ENCODE results near the gene ADGRG7.

DNA sequence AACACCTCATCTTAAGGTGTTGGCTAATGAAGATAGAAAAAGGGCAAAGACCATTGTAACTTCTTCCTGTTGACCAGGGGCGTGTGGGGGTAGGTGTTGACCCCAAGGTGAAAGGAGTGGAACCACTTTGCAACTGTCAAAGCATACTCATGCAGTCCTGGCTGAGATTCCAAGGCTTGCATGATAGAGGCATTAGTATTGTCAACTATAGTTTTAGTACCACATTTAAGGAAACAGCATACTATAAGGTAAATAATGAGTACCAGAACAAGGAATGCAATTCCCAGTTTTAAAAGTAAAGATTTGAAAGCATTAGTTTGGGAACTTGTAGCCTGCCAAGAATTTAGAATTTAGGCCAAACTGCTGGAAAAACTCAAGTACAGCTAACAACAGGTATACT, 27.8 kb upstream of the ADGRG7 start:
- TF ChIP-seq, protein P1, sequence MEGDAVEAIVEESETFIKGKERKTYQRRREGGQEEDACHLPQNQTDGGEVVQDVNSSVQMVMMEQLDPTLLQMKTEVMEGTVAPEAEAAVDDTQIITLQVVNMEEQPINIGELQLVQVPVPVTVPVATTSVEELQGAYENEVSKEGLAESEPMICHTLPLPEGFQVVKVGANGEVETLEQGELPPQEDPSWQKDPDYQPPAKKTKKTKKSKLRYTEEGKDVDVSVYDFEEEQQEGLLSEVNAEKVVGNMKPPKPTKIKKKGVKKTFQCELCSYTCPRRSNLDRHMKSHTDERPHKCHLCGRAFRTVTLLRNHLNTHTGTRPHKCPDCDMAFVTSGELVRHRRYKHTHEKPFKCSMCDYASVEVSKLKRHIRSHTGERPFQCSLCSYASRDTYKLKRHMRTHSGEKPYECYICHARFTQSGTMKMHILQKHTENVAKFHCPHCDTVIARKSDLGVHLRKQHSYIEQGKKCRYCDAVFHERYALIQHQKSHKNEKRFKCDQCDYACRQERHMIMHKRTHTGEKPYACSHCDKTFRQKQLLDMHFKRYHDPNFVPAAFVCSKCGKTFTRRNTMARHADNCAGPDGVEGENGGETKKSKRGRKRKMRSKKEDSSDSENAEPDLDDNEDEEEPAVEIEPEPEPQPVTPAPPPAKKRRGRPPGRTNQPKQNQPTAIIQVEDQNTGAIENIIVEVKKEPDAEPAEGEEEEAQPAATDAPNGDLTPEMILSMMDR (optimal IDR thresholded peaks at IDR 0.05 in 1 of 3, IDR thresholded peaks at IDR 0.05 in 1 of 3, conservative IDR thresholded peaks at IDR 0.05 in 1 of 3; ENCODE audit: extremely low read depth in 1 of 3, insufficient read depth in 2 of 3, low read length in 3 of 3) = no peak
- TF ChIP-seq EZH2 (IDR thresholded peaks at IDR 0.05; ENCODE audit: low read length) = no peak

Data from keratinocyte (primary cell).